GM18861 (cell line): Measurements from ENCODE around the gene CENPP.

Experiments used
- ATAC-seq: cut with Tn5 transposase; IDR thresholded peaks from one replicate; pipeline ENCODE4 v1.9.1; 2021; ENCODE audit not compliant: unreplicated experiment

The CENPP gene

GRCh38 chr9:92633614-92634278 lies 308.0 kb downstream of the CENPP start:
- no peak for ATAC-seq

- ATAC-seq: no peak
Measured at GRCh38 chr9:92634712-92635605, 309.2 kb downstream of the CENPP start.

GRCh38 chr9:92635760-92636159 lies 310.0 kb downstream of the CENPP start:
- ATAC-seq: no peak

- ATAC-seq: no peak
Measured at GRCh38 chr9:92636627-92637026, 310.9 kb downstream of the CENPP start.

- ATAC-seq: no peak
Measured at GRCh38 chr9:92637326-92637725, 311.6 kb downstream of the CENPP start.

- ATAC-seq: no peak
Measured at GRCh38 chr9:92637886-92638620, 312.3 kb downstream of the CENPP start.

GRCh38 chr9:92638621-92639101 lies 312.9 kb downstream of the CENPP start:
- no peak for ATAC-seq

GRCh38 chr9:92639124-92639523 lies 313.4 kb downstream of the CENPP start:
- ATAC-seq: no peak

GRCh38 chr9:92639791-92640271 lies 314.1 kb downstream of the CENPP start:
- ATAC-seq: no peak

GRCh38 chr9:92640398-92641091 lies 314.8 kb downstream of the CENPP start:
- ATAC-seq: no peak

- no peak for ATAC-seq
Measured at GRCh38 chr9:92641092-92641809, 315.5 kb downstream of the CENPP start.

GRCh38 chr9:92642041-92642451 lies 316.3 kb downstream of the CENPP start:
- no peak for ATAC-seq

GRCh38 chr9:92642564-92642963 lies 316.8 kb downstream of the CENPP start:
- no peak for ATAC-seq

GRCh38 chr9:92644278-92644677 lies 318.5 kb downstream of the CENPP start:
- ATAC-seq: no peak

- no peak for ATAC-seq
Measured at GRCh38 chr9:92645041-92645440, 319.3 kb downstream of the CENPP start.

- no peak for ATAC-seq
Measured at GRCh38 chr9:92647671-92648473, 322.1 kb downstream of the CENPP start.

GRCh38 chr9:92648474-92648971 lies 322.8 kb downstream of the CENPP start:
- no peak for ATAC-seq

GRCh38 chr9:92649007-92649406 lies 323.3 kb downstream of the CENPP start:
- ATAC-seq: no peak

GRCh38 chr9:92650296-92650695 lies 324.5 kb downstream of the CENPP start:
- ATAC-seq: no peak
